Neural cell (in vitro differentiated cells): Measurements from ENCODE around the gene KIR3DL1. TPM values are rescaled to one million over a fixed set of nuclear protein-coding genes. Genes with fewer than 3 reads are reported as not detected.
"Not testable (repeated sequence)": the region's sequence is repeated elsewhere in the genome, so short reads cannot be mapped to it uniquely, and the experiment has no call there.

ENCODE experiments used
- H2AFZ ChIP-seq: fragments of 200-600, 300-800 bp; sonication (generic), shearing (Covaris generic); 2 replicates; pipeline ENCODE4 v1.6.0; 2014; ENCODE audit warnings: low read depth, mild to moderate bottlenecking, antibody characterized with exemption, low read length, moderate library complexity
- H3F3A ChIP-seq: fragments of 200-600 bp; shearing (Covaris generic); 2 replicates; pipeline ENCODE4 v1.6.1; 2016; ENCODE audit warnings: mild to moderate bottlenecking, moderate library complexity, mixed read lengths, antibody characterized with exemption, low read length; ENCODE audit not compliant: insufficient read depth, poor library complexity, severe bottlenecking
- H3K27ac ChIP-seq: fragments of 200-600, 300-800 bp; sonication (generic), shearing (Covaris generic); 2 replicates; pipeline ENCODE4 v1.5.1; 2014; ENCODE audit warnings: mild to moderate bottlenecking, low read length, moderate library complexity
- H3K27me3 ChIP-seq: fragments of 300-800, 200-600 bp; sonication (generic), shearing (Covaris generic); 2 replicates; pipeline ENCODE4 v1.6.0; 2014; ENCODE audit warnings: mild to moderate bottlenecking, low read depth, low read length, moderate library complexity; ENCODE audit not compliant: insufficient read depth
- H3K36me3 ChIP-seq: fragments of 300-800, 200-600 bp; sonication (generic), shearing (Covaris generic); 2 replicates; pipeline ENCODE4 v1.5.1; 2014; ENCODE audit warnings: mild to moderate bottlenecking, antibody characterized with exemption, low read length, moderate library complexity; ENCODE audit not compliant: insufficient read depth
- H3K4me2 ChIP-seq: fragments of 300-800, 200-600 bp; sonication (generic), shearing (Covaris generic); 2 replicates; pipeline ENCODE4 v1.6.0; 2014; ENCODE audit warnings: mild to moderate bottlenecking, low read length
- H3K4me3 ChIP-seq: fragments of 300-800, 200-600 bp; sonication (generic), shearing (Covaris generic); 2 replicates; pipeline ENCODE4 v1.5.1; 2014; ENCODE audit warnings: mild to moderate bottlenecking, low read length, moderate library complexity
- H3K79me2 ChIP-seq: fragments of 200-600 bp; shearing (Covaris generic); replicated peaks from 2 replicates; pipeline ENCODE4 v1.6.0; 2014; ENCODE audit warnings: mild to moderate bottlenecking, low read length, moderate library complexity; ENCODE audit not compliant: insufficient read depth
- H3K9ac ChIP-seq: fragments of 300-800, 200-600 bp; sonication (generic), shearing (Covaris generic); 2 replicates; pipeline ENCODE4 v1.6.1; 2016; ENCODE audit warnings: mild to moderate bottlenecking, low read length, mixed read lengths
- H3K9me2 ChIP-seq: fragments of 200-600 bp; shearing (Covaris generic); 2 replicates; pipeline ENCODE4 v1.6.1; 2016; ENCODE audit warnings: mild to moderate bottlenecking, low read length, mixed read lengths; ENCODE audit not compliant: insufficient read depth
- H3K9me3 ChIP-seq: fragments of 200-600, 300-800 bp; sonication (generic), shearing (Covaris generic); 2 replicates; pipeline ENCODE4 v1.6.1; 2016; ENCODE audit warnings: mild to moderate bottlenecking, mixed run types, low read length, moderate library complexity, mixed read lengths
- H4K20me1 ChIP-seq: fragments of 200-600 bp; shearing (Covaris generic); 2 replicates; pipeline ENCODE4 v1.6.1; 2016; ENCODE audit warnings: mild to moderate bottlenecking, mixed run types; ENCODE audit not compliant: insufficient read depth
- EP300 ChIP-seq: fragments of 450-650 bp; conservative IDR thresholded peaks from 2 replicates; pipeline ENCODE4 v1.6.1; 2014; ENCODE audit warnings: antibody characterized with exemption, mild to moderate bottlenecking, moderate library complexity; ENCODE audit not compliant: poor library complexity, severe bottlenecking
- MXI1 ChIP-seq: fragments of 450-650 bp; conservative IDR thresholded peaks from 2 replicates; pipeline ENCODE4 v1.6.1; 2014; ENCODE audit warnings: antibody characterized with exemption, mild to moderate bottlenecking; ENCODE audit not compliant: poor library complexity, severe bottlenecking
- POLR2AphosphoS5 ChIP-seq: IDR thresholded peaks from 2 replicates; pipeline ENCODE4 v1.6.1; 2012
- SMC3 ChIP-seq: fragments of 450-650 bp; conservative IDR thresholded peaks from 2 replicates; pipeline ENCODE4 v1.6.1; 2014; ENCODE audit warnings: antibody characterized with exemption, mild to moderate bottlenecking, moderate library complexity; ENCODE audit not compliant: poor library complexity
- TAF1 ChIP-seq: IDR thresholded peaks from 2 replicates; pipeline ENCODE4 v1.6.1; 2012; ENCODE audit warnings: low read depth
- polyA plus RNA-seq: library from polyadenylated mRNA; depleted of rRNA; stranded (reverse); fragments of >200 nt; gene quantifications from 2 replicates; pipeline ENCODE4 v1.2.3, GENCODE V29; 2014
- TF ChIP-seq, protein P1 (sequence below): fragments of 450-650 bp; IDR thresholded peaks from 2 replicates; pipeline ENCODE4 v1.5.1; 2014; ENCODE audit warnings: antibody characterized with exemption, mild to moderate bottlenecking, moderate library complexity; ENCODE audit not compliant: poor library complexity, severe bottlenecking

KIR3DL1 gene
- polyA plus RNA-seq, 1 donor from 2014 or later = not detected

DNA sequence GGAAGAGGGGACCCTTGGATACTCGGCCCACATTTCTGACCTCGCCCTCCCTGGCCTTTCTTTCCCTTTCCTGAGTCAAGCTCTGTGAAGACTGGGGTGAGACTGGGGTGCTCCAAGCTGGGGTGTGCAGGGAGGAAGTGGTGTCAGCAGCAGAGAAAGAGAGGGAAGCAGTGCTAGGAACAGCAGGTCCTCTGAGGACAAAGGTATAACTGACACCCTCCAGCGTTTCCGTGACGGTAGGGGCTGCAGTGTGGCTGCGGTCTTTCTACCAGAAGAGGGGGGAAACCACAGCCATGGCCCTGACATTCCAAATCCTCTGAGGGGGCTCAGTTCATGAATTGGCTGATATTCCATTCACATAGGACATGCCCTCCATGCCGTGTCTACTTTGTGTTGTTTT lies 35.1 kb downstream of the KIR3DL1 start:
- Histone ChIP-seq H3K9me3 (no peaks in the 10 kb centered on the region), H3F3A (no peaks in the 10 kb centered on the region), H4K20me1 (no peaks in the 10 kb centered on the region), H3K4me2 (no peak overlapping the region), H3K79me2 (no peaks in the 10 kb centered on the region), H3K27ac (no peak overlapping the region), H3K9me2 (no peaks in the 10 kb centered on the region), H3K4me3 (no peak overlapping the region), H3K27me3 (no peaks in the 10 kb centered on the region), H3K9ac (no peak overlapping the region), H3K36me3 (no peaks in the 10 kb centered on the region), H2AFZ (no peak overlapping the region)
- TF ChIP-seq POLR2AphosphoS5 (no peak), SMC3 (no peak), TAF1 (no peak), EP300 (no peak), MXI1 (no peak)
- TF ChIP-seq, protein P1, sequence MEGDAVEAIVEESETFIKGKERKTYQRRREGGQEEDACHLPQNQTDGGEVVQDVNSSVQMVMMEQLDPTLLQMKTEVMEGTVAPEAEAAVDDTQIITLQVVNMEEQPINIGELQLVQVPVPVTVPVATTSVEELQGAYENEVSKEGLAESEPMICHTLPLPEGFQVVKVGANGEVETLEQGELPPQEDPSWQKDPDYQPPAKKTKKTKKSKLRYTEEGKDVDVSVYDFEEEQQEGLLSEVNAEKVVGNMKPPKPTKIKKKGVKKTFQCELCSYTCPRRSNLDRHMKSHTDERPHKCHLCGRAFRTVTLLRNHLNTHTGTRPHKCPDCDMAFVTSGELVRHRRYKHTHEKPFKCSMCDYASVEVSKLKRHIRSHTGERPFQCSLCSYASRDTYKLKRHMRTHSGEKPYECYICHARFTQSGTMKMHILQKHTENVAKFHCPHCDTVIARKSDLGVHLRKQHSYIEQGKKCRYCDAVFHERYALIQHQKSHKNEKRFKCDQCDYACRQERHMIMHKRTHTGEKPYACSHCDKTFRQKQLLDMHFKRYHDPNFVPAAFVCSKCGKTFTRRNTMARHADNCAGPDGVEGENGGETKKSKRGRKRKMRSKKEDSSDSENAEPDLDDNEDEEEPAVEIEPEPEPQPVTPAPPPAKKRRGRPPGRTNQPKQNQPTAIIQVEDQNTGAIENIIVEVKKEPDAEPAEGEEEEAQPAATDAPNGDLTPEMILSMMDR = no peak

DNA sequence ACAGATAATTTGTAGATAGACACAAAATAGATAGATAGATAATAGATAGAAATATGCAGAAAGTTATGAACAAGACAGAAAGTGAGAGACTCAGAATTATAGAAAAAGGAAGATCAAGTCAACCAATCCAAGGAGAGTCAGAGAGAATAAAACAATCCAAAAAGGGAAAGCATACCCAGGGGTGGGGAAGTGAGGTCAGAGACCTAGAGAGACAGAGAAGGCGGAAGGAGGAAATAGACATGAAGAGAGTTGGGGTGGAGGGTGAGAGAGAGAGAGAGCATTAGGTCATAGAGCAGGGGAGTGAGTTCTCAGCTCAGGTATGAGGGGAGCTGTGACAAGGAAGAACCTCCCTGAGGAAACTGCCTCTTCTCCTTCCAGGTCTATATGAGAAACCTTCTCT lies 39.0 kb downstream of the KIR3DL1 start:
- not testable (repeated sequence) for H3F3A ChIP-seq, H4K20me1 ChIP-seq

DNA sequence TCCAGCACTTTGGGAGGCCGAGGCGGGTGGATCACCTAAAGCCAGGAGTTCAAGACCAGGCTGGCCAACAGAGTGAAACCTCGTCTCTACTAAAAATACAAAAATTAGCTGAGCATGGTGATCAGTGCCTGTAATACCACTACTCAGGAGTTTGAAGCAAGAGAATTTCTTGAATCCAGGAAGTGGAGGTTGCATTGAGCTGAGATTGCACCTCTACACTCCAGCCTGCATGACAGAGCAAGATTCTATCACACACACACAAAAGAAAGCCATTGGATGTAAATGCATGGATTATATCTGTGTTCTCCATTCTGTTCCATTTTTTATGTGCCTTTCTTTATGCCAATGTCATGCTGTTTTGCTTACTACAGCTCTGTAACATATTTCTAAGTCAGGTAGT lies 42.2 kb downstream of the KIR3DL1 start:
- H3K9me2 ChIP-seq, H3K79me2 ChIP-seq, H3K27me3 ChIP-seq, H3K27ac ChIP-seq, H3K9me3 ChIP-seq, H3K36me3 ChIP-seq, H4K20me1 ChIP-seq, H3K4me3 ChIP-seq, H3K9ac ChIP-seq, H2AFZ ChIP-seq, H3K4me2 ChIP-seq, H3F3A ChIP-seq: not testable (repeated sequence)

More for the DNA sequence above, 39.0 kb downstream of the KIR3DL1 start:
- not testable (repeated sequence) for H3K27ac ChIP-seq, H3K79me2 ChIP-seq, H3K9ac ChIP-seq, H3K9me3 ChIP-seq, H3K9me2 ChIP-seq, H3K4me2 ChIP-seq, H2AFZ ChIP-seq, H3K27me3 ChIP-seq, H3K4me3 ChIP-seq, H3K36me3 ChIP-seq

DNA sequence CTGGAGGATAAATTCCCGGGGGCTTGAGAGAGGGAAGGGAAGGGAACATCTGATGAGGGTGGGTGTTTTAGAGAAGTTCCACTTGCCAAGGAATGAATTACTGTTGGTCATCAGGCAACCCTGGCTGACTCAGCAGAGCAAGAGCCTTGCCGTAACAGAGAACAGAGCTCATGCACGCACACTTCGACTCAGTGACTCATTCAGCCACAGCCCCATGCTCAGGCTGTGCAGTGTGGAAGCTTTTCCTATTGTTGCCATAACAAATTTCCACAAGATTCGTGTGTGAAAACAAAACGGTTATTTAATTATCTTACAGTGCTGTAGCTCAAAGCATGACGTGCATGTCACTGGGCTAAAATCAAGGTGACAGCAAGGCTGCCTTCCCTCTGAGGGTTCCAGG lies 43.2 kb downstream of the KIR3DL1 start:
- not testable (repeated sequence) for H3K27ac ChIP-seq, H3K27me3 ChIP-seq, H3K79me2 ChIP-seq, H3K36me3 ChIP-seq, H3F3A ChIP-seq, H4K20me1 ChIP-seq, H3K9ac ChIP-seq, H3K9me3 ChIP-seq, H2AFZ ChIP-seq, H3K4me3 ChIP-seq, H3K4me2 ChIP-seq, H3K9me2 ChIP-seq

DNA sequence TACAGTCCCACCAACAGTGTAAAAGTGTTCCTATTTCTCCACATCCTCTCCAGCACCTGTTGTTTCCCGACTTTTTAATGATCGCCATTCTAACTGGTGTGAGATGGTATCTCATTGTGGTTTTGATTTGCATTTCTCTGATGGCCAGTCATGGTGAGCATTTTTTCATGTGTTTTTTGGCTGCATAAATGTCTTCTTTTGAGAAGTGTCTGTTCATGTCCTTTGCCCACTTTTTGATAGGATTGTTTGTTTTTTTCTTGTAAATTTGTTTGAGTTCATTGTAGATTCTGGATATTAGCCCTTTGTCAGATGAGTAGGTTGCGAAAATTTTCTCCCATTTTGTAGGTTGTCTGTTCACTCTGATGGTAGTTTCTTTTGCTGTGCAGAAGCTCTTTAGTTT lies 47.2 kb downstream of the KIR3DL1 start:
- H3K4me3 ChIP-seq, H3K27me3 ChIP-seq, H3K79me2 ChIP-seq, H3K4me2 ChIP-seq, H3F3A ChIP-seq, H2AFZ ChIP-seq, H3K36me3 ChIP-seq, H3K9ac ChIP-seq, H4K20me1 ChIP-seq, H3K27ac ChIP-seq, H3K9me2 ChIP-seq, H3K9me3 ChIP-seq: not testable (repeated sequence)
